RKO (cell line): Measurements from ENCODE around the gene EBLN2.

Experiments used
- DNase-seq: peaks from one replicate; pipeline ENCODE4 v3.0.0-alpha.2; 2016; ENCODE audit warnings: low spot score

The EBLN2 gene

GRCh38 chr3:73061416-73061815 lies at the start of gene EBLN2:
Gene EBLN2, plus strand, starts transcription at chr3:73061659. Its CDS starts 423 bp downstream, at chr3:73062082.
- no peak for DNase-seq

- DNase-seq: no peak
These were observed 43.2 kb upstream of the EBLN2 start for GRCh38 chr3:73018298-73018697.

- no peak for DNase-seq
These were observed 42.5 kb upstream of the EBLN2 start for GRCh38 chr3:73018790-73019441.

GRCh38 chr3:73021301-73021835 lies 40.1 kb upstream of the EBLN2 start:
- DNase-seq: no peak

- DNase-seq: no peak
These were observed 36.6 kb upstream of the EBLN2 start for GRCh38 chr3:73024836-73025235.

GRCh38 chr3:73026111-73026759 lies 35.2 kb upstream of the EBLN2 start:
- DNase-seq: no peak

GRCh38 chr3:73026760-73027113 lies 34.7 kb upstream of the EBLN2 start:
- no peak for DNase-seq

GRCh38 chr3:73028803-73029202 lies 32.7 kb upstream of the EBLN2 start:
- DNase-seq: no peak

- DNase-seq: no peak
These were observed 32.1 kb upstream of the EBLN2 start for GRCh38 chr3:73029321-73029796.

- DNase-seq: no peak
These were observed 31.3 kb upstream of the EBLN2 start for GRCh38 chr3:73030073-73030597.

GRCh38 chr3:73031573-73032103 lies 29.8 kb upstream of the EBLN2 start:
- no peak for DNase-seq

GRCh38 chr3:73036694-73037591 lies 24.5 kb upstream of the EBLN2 start:
- no peak for DNase-seq

- no peak for DNase-seq
These were observed 19.9 kb upstream of the EBLN2 start for GRCh38 chr3:73041537-73041936.

- DNase-seq: no peak
These were observed 18.0 kb upstream of the EBLN2 start for GRCh38 chr3:73043414-73043813.

GRCh38 chr3:73045391-73045790 lies 16.1 kb upstream of the EBLN2 start:
- no peak for DNase-seq

GRCh38 chr3:73046195-73046594 lies 15.3 kb upstream of the EBLN2 start:
- DNase-seq: no peak

GRCh38 chr3:73049319-73049718 lies 12.1 kb upstream of the EBLN2 start:
- DNase-seq: no peak

- DNase-seq: no peak
These were observed 8.6 kb upstream of the EBLN2 start for GRCh38 chr3:73052857-73053256.

GRCh38 chr3:73055583-73055982 lies 5.9 kb upstream of the EBLN2 start:
- no peak for DNase-seq

- DNase-seq: peak; percentile 68
These were observed 5.2 kb upstream of the EBLN2 start for GRCh38 chr3:73056014-73056844.

- no peak for DNase-seq
These were observed 4.7 kb upstream of the EBLN2 start for GRCh38 chr3:73056845-73057150.
